DMS53 (cell line): Measurements from ENCODE around the gene CSNK1A1.
"Not testable (repeated sequence)": the region's sequence is repeated elsewhere in the genome, so short reads cannot be mapped to it uniquely, and the experiment has no call there.

Experiments
- DNase-seq: peaks from one replicate; lab custom pipeline; 2025; lab: John Stamatoyannopoulos, UW

CSNK1A1 gene

DNA sequence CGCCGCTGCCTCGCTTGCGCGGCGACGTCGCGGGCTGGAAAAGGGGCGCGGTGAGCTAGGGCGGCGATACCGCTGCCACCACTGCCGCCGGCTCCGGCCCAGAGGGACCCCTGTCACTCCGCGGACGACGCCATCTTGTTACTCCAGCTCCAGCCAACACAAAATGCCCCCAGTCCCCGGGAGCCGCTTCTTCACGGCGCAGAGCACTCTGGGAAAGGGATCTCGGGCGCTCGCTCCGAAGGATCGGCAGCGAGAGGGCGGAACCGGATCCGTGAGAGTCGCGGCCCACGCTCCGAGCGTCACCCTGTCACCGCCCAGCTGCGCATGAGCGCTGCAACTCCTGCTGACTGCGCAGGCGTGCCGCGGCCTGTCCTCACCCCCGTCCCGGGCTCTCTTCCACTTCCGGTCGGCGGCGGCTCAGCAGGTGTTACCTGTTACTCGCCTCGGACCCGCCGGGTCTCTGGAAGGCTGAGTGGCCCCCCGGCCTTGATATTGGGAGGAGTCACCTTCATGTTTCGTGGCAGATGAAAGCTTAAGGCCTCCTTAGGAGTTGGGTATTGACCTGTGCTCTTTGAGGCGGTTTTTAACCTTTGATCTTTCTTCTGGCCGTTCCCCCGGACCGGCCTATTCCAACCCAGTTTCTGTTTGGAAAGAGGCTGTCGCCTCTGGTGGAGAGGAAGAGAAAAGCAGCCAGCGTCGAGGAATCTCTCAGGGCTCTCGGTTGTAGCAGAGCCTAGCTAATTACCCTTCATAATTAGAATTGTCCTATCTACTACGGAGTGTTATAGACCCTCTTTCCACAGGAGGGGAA lies at the start of gene CSNK1A1:
CSNK1A1 (minus strand) TSS at position 213 of the 811 bp plus-strand sequence. CDS start 475 bp downstream, outside the sequence.
- peak; percentile 100 for DNase-seq

DNA sequence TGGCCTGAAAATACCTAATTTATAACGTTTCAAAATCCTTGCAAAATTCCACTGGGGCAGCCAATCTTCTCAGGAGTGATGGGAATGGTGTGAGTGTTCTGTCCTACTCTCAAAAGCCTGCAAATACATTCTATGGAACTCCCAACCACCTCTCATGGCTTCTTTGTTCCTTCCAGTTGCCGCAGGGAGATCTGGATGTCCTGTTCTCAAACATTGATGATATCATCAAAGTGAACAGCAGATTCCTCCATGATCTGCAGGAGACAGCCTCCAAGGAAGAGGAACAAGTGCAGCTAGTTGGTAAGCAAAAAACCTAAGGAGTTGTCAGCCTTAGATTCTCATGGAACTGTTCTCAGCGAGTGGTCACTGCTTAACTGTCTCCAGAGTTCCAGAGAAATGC lies 49.7 kb upstream of the CSNK1A1 start:
- DNase-seq: no peak

DNA sequence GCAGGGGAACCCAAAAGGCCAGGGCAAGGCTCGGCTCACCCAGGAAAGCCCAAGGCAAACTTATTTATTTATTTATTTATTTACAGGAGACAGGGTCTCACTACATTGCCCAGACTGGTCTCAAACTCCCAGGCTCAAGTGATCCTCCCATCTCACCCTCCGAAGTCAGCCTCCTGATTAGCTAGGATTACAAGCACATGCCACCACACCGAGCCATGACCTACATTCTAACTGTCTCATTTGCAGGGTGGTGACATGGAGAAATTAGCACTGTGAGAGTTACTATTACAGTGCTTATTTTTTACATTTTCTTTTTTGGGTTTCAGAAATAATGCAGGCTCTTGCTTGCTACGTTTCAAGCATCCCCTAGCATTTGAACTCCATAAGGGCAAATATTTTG lies 48.1 kb upstream of the CSNK1A1 start:
- no peak for DNase-seq

DNA sequence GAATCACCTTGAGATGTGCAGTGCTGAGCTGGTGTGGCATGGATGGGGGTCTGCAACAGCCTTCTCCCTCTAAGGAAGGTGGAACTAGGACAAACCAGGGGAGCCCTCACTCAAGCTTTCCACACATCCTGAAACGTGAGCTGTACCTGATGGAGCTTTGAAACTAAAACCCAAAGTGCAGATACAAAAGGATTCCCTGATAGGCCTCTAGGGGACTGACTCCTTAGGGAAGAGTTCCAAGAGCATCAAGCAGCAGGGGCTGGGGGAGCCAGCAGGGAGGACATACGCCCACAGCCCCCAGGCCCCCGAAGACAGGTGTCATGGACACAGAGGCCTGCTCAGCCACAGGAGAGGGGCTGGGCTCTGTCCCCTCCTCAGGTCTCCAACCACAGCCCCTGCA lies 47.7 kb upstream of the CSNK1A1 start:
- no peak for DNase-seq

DNA sequence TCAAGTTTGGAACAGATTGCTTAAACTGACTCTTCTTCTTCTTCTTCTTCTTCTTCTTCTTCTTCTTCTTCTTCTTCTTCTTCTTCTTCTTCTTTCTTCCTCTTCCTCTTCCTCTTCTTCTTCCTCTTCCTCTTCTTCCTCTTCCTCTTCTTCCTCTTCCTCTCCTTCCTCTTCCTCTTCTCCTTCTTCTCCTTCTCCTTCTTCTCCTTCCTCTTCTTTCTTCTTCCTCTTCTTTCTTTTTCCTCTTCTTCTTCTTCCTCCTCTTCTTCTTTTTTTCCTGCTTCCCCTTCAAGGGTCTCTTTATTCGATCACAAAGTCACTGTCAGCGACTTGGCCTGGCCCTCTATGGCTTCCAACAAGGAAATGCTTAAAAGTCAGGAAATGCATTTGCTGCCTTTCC lies 47.0 kb upstream of the CSNK1A1 start:
- not testable (repeated sequence) for DNase-seq

DNA sequence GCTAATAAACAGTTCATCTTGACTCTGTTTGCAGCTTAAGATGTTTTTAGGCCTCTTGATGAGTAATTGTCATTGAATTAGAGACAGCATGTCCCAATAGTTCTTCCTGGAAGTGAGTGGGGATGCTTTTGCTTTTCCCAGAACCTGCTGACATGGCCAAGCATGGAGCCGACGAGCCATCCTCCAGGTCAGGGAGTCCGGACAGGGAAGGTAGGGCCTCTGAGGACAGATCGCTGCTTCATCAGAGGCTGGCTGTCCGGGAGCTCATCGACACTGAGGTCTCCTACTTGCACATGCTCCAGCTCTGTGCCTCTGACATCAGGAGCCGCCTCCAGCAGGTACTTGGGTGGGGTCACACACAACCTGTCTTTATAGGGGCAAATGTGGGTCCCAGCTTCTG lies 46.4 kb upstream of the CSNK1A1 start:
- no peak for DNase-seq

DNA sequence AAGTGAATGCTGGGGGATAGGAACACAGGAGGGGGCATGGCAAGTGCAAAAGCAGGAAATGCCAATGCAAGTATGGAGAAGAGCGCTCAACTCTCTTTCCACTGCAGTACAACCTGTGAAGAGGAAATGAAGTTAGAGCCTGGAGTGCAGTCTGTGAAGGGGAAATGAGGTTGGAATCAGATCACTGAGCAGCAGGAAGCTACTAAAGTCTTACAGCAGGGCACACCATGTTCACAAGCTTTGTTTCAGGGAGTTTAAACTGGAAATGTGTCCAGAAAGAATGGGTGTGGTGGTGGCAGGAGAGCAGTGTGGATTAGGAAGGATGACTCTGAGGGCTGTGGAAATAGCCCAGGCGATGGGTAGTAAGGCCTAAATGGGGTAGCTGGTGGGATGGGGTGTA lies 45.5 kb upstream of the CSNK1A1 start:
- no peak for DNase-seq

DNA sequence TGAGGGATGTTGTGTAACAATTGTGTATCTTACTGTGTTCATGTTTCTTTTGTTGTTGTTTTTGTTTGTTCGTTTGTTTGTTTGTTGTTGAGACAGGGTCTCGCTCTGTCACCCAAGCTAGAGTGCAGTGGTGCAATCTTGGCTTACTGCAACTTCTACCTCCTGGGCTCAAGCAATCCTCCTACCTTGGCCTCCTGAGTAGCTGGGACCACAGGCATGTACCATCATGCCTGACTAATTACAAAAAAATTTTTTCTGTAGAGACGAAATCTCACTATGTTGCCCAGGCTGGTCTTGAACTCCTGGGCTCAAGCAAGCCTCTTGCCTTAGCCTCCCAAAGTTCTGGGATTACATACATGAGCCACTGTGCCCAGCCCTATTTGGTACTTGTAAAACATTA lies 43.9 kb upstream of the CSNK1A1 start:
- not testable (repeated sequence) for DNase-seq

DNA sequence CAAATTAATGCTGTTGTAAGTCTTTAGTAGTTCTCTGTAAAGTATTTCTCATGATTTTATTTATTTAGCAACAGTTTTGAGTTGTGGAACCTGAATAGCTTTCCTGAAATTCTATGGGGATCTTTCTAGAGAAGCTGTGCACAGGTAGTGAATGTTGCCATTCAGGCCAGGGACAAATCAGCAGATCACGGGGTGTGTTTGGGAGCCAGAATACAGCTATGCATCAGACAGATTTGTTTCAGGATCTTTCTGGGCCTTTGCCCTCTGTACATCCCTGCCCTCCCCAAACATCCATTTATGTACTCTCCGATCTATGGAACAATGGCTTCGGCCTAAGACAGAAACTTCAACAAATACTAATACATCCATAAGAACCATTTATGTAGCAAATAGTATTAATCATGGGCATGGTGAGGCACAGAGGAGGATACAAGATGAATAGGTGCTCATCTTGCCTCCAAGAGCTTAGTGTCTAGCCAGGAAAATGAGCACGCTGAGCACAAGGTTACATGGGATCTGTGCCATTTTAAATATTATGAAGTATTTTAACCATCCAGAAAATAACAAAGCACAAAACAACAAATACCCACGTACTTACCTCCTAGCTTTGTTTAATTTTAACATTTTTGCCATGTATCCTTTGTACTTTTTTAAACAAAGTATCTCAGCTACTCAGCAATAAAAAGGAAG lies 43.1 kb upstream of the CSNK1A1 start:
- no peak for DNase-seq

DNA sequence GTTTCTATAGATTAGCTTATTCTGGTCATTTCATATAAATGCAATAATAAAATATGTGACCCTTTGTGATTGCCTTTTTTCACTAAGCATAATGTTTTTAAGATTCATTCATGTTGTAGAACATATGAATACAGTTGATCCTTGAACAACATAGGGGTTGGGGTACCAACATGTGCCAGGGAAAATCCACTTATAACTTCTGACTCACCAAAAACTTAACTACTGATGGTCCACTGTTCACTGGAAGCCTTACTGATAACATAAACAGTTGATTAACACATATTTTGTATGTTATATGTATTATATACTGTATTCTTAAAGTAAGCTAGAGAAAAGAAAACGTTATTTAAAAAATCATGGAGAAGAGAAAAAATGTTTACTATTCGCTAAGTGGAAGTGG lies 42.1 kb upstream of the CSNK1A1 start:
- DNase-seq: no peak

DNA sequence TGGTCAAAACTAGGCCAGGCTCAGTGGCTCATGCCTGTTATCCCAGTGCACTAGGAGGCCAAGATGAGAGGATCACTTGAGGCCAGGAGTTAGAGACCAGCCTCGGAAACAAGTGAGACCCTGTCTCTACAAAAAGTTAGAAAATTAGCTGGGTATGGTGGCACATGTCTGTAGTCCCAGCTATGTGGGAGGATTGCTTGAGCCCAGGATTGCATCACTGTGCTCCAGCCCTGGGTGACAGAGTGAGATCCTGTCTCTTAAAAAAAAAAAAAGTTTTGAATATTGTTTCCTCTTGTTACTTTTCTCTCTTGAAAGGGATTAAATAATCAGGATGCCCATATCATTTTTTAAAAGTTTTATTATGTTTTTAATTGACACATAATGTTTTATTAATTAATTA lies 37.7 kb upstream of the CSNK1A1 start:
- DNase-seq: no peak

DNA sequence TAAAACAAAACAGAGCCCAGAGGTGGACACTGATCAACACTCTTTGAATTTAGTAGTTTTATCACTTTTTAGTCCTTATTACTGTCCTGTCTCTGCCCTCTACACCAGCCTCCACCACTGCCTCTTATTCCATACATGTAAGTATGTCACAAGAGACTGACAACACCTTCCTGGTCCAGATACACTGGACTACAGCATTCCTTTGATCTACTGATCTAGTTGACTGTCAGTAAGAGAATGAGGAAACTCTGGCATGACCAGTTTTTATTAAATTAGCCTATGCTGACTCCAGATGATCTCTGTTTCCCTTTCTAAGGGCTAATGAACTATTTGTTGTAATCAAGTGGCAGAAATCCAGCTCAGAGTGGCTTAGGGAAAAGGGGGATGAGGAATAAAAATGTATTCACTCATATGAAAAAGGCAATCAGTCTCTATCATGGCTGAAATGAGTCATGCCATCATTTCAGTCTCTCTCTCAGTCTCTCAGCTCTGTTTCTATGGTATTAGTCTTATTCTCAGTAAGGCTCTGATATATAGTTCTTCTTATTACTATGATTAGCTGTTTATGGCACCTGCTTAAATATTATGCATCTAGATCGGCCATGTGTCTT lies 35.6 kb upstream of the CSNK1A1 start:
- peak; percentile 35 for DNase-seq

DNA sequence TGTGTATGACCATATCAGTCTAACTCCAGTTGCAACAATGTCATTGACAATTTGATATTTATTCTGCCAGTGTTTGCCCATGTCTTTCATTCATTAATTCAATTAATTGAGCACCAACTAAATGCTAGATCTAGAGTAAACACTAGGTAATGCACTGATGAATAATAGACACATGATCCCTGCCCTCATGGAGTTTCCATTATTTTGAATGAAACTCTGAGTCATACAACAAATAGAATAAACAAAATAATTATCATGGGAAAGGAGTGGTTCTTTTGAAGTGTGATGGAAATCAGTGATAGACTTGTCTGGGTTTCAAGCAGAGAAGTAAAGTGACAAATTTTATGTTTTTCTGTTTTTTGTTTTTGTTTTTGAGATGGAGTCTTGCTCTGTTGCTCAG lies 34.7 kb upstream of the CSNK1A1 start:
- peak; percentile 20 for DNase-seq

DNA sequence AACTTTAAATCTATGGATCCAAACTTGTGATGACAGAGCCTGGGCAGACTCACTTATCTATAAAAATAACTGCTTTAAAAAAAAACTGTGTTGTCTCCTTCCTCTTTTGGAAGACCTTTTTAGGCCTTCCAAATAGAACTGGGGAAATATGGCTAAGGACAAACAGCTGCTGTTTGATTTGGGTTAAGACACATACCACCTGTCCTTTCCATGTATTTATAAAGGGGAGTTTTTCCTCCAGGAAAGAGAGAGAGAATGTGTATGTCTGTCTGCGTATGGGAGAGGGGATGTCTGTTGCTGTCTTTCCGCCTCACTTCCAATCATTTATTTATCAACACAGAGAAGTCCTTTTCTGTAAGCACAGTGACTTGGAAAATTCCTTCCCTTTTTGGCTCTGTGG lies 32.9 kb upstream of the CSNK1A1 start:
- peak; percentile 57 for DNase-seq

DNA sequence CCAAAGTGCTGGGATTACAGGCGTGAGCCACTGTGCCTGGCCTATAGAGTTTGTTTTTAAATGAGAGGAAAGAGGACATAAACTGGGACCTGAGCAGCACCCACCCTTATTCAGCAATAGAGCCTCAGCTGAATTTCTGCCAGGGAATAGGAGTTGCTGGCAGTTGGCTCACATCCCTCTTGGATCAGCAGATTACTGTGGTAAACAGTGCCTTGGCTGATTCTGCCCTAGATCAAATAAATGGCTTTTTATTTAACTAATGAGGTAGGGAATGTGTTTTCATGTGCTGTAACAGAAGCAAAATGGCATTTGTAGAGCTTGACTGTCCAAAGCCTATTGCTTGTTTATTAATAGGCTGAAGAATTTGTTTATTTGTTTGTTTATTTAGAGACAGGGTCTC lies 32.2 kb upstream of the CSNK1A1 start:
- peak; percentile 46 for DNase-seq

DNA sequence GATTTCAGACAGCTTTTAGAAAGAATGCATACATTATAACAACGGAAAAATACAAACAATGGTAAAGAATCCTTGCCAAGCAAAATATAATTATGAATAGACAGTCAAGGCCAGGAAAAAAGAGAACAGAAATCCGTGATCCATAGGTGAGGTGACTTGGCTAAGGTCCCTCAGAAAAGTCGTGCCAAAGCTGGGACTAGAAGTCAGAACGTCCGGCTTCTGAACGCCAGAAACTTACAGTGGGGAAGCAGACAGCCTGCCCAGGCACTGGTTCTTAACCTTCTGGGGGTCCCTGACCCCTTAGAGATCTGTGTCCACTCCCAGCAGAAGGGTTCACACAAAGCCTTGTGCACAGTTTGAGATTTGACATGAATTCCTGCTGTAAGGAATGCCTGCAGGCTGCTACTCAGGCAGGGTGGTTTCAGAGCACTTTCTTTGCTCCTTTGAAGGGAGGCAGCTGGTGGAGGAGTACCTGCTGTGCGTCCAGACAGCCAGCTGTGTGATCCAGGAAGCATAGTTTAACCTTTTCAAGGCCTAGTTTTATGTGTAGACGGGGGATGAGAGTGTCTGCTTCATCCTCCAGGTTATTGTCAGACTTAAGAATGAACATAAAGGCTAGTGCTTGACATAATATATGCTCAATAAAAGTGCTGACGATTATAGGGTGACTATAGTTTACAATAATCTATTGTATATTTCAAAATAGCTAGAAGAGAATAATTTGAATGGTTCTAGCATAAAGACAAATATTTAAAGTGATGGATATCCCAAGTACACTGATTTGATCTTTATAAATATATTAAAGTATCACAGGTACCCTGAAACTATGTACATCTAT lies 30.9 kb upstream of the CSNK1A1 start:
- DNase-seq: peak; percentile 86

DNA sequence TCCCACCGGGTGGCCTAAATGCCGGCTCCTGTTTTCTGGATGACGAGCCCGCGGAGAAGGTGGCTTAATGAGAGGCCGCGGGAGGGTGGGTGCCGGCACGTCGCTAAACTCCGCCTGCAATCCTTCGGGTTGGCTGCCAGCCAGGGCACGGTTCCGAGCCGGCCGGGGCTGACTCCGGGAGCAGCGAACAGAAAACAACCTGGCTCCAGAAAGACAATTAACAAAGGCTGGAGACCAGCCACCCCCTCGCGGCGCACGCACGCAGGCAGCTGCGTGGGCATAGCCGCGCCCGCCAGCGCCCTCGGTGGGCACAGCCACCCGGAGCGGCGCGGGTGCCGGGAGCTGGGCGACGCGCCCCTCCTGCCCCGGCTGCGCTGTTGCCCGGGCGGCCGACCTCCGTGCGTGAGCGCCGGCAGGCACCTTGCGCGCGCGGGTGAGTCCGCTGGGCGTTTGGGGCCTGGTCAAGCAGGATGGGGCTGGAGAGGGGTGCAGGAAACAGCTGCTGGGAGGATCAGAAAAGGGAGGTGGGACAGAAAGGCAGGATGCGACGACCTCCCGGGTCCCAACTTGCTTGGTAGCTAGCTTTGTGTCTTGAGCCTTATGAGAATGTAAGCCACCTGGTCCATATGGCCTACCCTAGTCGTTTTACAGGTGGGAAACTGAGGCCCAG lies 30.1 kb upstream of the CSNK1A1 start, which contains the start of gene ARHGEF37:
ARHGEF37 (plus strand) TSS at position 307 of the 670 bp plus-strand sequence. CDS start 16,272 bp downstream, outside the sequence.
- DNase-seq: peak; percentile 86

DNA sequence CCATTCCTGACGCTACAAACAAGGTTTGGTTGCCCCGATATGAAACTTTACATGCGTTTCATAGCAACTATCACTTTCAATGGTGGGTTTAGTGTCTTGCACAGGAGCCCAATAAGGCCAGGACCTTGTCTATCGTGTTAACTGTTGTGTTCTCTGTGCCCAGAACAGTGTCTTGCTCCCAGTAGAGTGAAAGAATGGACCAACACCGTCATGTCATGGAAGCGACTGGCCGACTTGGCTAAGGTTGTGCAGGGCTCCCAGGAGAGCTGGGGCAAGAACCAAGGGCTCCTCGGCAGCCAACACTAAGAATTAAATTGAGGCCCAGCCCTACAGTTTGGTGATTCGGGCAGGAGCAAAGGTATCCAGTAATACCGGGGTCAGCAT lies 29.6 kb upstream of the CSNK1A1 start:
- no peak for DNase-seq

DNA sequence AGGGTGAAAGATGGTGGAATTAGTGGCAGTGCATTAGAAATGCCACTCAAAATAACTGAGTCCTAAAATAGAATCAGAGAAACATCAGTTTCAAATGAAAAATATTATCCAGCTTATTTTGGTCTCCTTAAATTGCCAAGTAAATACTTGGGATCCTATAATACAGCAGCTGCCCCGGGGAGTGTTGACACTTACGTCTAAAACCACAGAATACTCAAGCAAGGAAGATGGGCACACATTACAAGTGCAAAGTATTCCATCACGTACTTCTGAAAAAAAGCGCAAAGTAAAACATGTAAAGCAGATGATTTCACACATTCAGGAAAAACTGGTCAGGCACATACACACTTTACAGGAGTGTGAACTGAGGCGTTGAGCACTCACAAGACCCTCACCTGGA lies 27.7 kb upstream of the CSNK1A1 start:
- DNase-seq: peak; percentile 72

DNA sequence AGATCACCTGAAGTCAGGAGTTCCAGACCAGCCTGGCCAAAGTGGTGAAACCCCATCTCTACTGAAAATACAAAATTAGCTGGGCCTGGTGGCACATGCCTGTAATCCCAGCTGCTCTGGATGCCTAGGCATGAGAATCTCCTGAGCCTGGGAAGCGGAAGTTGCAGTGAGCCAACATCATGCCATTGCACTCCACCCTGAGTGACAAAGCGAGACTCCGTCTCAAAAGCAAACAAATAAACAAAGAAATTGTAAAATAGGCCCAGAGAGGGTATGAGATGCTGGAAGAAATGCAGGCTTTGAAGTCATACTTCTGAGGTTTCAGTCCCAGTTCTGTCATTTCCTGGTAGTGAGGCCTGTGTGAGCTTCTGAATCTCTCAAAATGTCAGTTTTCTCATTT lies 24.8 kb upstream of the CSNK1A1 start:
- no peak for DNase-seq

DNA sequence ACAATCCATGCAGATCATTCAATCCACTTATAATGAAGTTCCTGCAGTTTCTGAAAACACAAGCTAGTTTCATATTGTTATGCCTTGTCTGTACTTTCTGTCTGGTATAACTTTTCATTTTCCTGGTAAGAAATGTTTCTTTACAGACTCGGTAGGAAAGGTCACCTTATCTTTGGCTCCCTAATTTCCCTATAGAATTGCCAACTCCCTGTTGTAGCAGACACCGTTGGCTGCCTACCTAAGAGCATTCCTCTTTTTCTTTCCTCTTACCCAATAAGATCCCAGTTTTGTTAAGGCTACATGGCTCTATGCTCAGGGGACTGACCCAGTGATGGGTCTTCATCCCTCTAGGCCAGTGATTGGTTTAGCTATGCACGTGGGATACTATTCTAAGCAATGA lies 23.9 kb upstream of the CSNK1A1 start:
- no peak for DNase-seq
